Measurements from ENCODE around the gene RAB22A. TPM values are rescaled to one million over a fixed set of nuclear protein-coding genes. Genes with fewer than 3 reads are reported as not detected.
A peak's percentile ranks its signal among the peaks of the same experiment; 100 is the strongest.

Gene RAB22A, protein sequence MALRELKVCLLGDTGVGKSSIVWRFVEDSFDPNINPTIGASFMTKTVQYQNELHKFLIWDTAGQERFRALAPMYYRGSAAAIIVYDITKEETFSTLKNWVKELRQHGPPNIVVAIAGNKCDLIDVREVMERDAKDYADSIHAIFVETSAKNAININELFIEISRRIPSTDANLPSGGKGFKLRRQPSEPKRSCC
- 10 to 100 TPM; 19.6 to 29.8 (median 28.6) TPM for total RNA-seq
- 20.9 TPM for total RNA-seq (2013)

DNA sequence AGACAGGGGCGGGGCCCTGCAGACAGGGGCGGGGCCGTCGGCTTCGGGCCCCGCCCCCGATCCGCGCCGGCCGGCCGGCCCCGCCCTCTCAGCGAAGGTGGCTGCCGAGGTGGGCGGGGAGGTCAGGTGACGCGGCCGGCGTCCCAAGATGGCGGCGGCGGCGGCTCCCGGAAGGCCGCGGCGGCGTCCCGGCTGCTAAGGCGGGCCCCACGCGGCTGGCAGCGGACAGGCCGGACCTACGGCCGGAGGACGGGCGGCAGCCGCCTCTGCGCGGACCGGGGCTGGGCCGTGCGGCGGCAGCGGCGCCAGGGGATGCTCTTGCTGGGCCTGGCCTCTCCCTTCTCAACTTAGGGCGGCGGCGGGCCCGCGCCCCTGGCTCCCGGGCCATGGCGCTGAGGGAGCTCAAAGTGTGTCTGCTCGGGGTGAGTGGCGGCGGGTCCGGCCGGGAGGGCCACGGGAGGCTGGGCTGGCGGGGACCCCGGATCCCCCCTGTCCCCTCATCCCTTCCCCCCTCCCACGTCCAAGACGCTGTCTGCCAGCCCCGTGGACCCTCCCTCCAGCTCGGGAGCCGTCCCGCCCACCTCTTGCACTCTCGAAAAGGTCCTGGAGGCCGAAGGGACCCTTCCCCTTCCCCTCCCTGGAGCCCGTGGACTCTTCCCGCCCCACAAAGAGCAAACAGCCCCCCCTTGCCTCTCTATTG is at the start of gene RAB22A:
Gene RAB22A, plus strand, starts transcription at position 125 of the 700 bp plus-strand sequence. Its CDS starts 262 bp downstream, at position 387.
- H3K4me3 ChIP-seq (ENCODE audit: low read length): peak within 1 kb of the TSS; percentile 77
- Mint-ChIP-seq H3K36me3 (no peaks in the 10 kb centered on the region), H3K4me3 (peak within 1 kb of the TSS; percentile 83), H3K4me1 (peaks cover 45 to 48% of the 10 kb centered on the region in 2 donors), H3K27ac (peak within 1 kb of the TSS; percentile 93 to 94), H3K9me3 (no peaks in the 10 kb centered on the region), H3K27me3 (ENCODE audit: low read depth in 2 of 2) (no peaks in the 10 kb centered on the region)
- H3K4me1 ChIP-seq (ENCODE audit: control insufficient read depth, insufficient read depth, low read length): peaks cover 53% of the 10 kb centered on the region
- intact Hi-C loops (cut with micrococcal nuclease): loop anchor here (5.0 kb wide), 2 partner anchors 78 to 673 kb away; partner anchors contain the start of genes NELFCD and VAPB
- WGBS (ENCODE audit: insufficient coverage): under 1% methylated on average over 71 of the region's 73 CpGs
- no peaks in the 10 kb centered on the region for H3K27me3 ChIP-seq (ENCODE audit: control insufficient read depth, insufficient read depth, low read length)
- peak within 1 kb of the TSS; percentile 87 for H3K27ac ChIP-seq (ENCODE audit: low read length)
- peaks cover 13% of the 10 kb centered on the region for H3K36me3 ChIP-seq (ENCODE audit: control insufficient read depth, insufficient read depth, low read length)
- ATAC-seq (peak; percentile 68 to 89 (median 73)), DNase-seq (peak; percentile 85 to 93)
- TF ChIP-seq CTCF (IDR thresholded peaks at IDR 0.05): no peak
- H3K9me3 ChIP-seq (ENCODE audit: control insufficient read depth, insufficient read depth, low read length): no peaks in the 10 kb centered on the region

GRCh38 chr20:58260006-58260405 is 49.5 kb upstream of the RAB22A start:
- H3K4me1 ChIP-seq (ENCODE audit: control insufficient read depth, insufficient read depth, low read length): no peaks in the 10 kb centered on the region
- intact Hi-C loops (cut with micrococcal nuclease): no loop called here
- no peak overlapping the region for H3K4me3 ChIP-seq (ENCODE audit: low read length)
- no peak overlapping the region for H3K27ac ChIP-seq (ENCODE audit: low read length)
- Mint-ChIP-seq H3K27me3 (ENCODE audit: low read depth in 2 of 2) (no peaks in the 10 kb centered on the region), H3K9me3 (no peaks in the 10 kb centered on the region), H3K4me1 (peaks cover 8 to 11% of the 10 kb centered on the region in 2 donors), H3K27ac (no peak overlapping the region), H3K36me3 (no peaks in the 10 kb centered on the region), H3K4me3 (no peak overlapping the region)
- no peaks in the 10 kb centered on the region for H3K9me3 ChIP-seq (ENCODE audit: control insufficient read depth, insufficient read depth, low read length)
- no peak for ATAC-seq
- WGBS (ENCODE audit: insufficient coverage): 97% methylated on average over 4 of the region's 5 CpGs
- DNase-seq: no peak
- H3K36me3 ChIP-seq (ENCODE audit: control insufficient read depth, insufficient read depth, low read length): peaks cover 8% of the 10 kb centered on the region
- TF ChIP-seq CTCF (IDR thresholded peaks at IDR 0.05): no peak
- no peaks in the 10 kb centered on the region for H3K27me3 ChIP-seq (ENCODE audit: control insufficient read depth, insufficient read depth, low read length)

GRCh38 chr20:58261660-58262059 is 47.9 kb upstream of the RAB22A start:
- H3K4me1 Mint-ChIP-seq: peaks cover 5 to 10% of the 10 kb centered on the region in 2 donors
- H3K27me3 Mint-ChIP-seq (ENCODE audit: low read depth in 2 of 2): no peaks in the 10 kb centered on the region
- H3K9me3 ChIP-seq (ENCODE audit: control insufficient read depth, insufficient read depth, low read length): no peaks in the 10 kb centered on the region
- peaks cover 14% of the 10 kb centered on the region for H3K36me3 ChIP-seq (ENCODE audit: control insufficient read depth, insufficient read depth, low read length)
- H3K27me3 ChIP-seq (ENCODE audit: control insufficient read depth, insufficient read depth, low read length): no peaks in the 10 kb centered on the region
- no peak overlapping the region for H3K27ac ChIP-seq (ENCODE audit: low read length)
- DNase-seq (no peak), ATAC-seq (no peak)
- intact Hi-C loops (cut with micrococcal nuclease): no loop called here
- no peak overlapping the region for H3K4me3 Mint-ChIP-seq
- TF ChIP-seq CTCF (IDR thresholded peaks at IDR 0.05): no peak
- H3K4me3 ChIP-seq (ENCODE audit: low read length): no peak overlapping the region
- no CpG with 5 or more reads among the region's 3 CpGs for WGBS (ENCODE audit: insufficient coverage)
- no peaks in the 10 kb centered on the region for H3K36me3 Mint-ChIP-seq
- H3K27ac Mint-ChIP-seq: no peak overlapping the region
- H3K4me1 ChIP-seq (ENCODE audit: control insufficient read depth, insufficient read depth, low read length): no peaks in the 10 kb centered on the region
- no peaks in the 10 kb centered on the region for H3K9me3 Mint-ChIP-seq

Measured in natural killer cell (primary cell).